Left colon (tissue), 2 donors: ENCODE results near the gene DAB2. TPM values are rescaled to one million over a fixed set of nuclear protein-coding genes. Genes with fewer than 3 reads are reported as not detected.

Experiments
- ATAC-seq: fragments of 200-7000 bp; cut with Tn5 transposase; one replicate; pipeline ENCODE4 v1.9.1; 2020; ENCODE audit warnings: mild to moderate bottlenecking, moderate library complexity
- DNase-seq, 2 donors: peaks; one replicate each; pipeline ENCODE4 v3.0.0-alpha.2; 2020
- intact Hi-C, 2 donors: fragments of 100-400 bp; cut with DNase I in 1 of 2; cut with micrococcal nuclease in 1 of 2; formaldehyde crosslinking; loops; one replicate each; pipeline versions ENCODE4 v1.11.2 to v1.14.0; 2022; cut with DNase I, micrococcal nuclease
- long read RNA-seq: library from polyadenylated mRNA; unstranded; transcript quantifications from one replicate; pipeline ENCODE4 v2.0.0, GENCODE V29; 2021
- total RNA-seq, 2 donors: library from RNA; stranded (reverse); fragmentation: NEBNext Ultra II Directional; extraction: Animal tissue kit (Norgen Biotek cat#: 25700); gene quantifications; one replicate each; pipeline ENCODE4 v1.2.1, GENCODE V29; 2021
- donor health status: DM: no; HTN: no; CAD: no.
- donor health status: DM: yes; HTN: yes; CAD: no.

DAB2 gene
- total RNA-seq: 10 to 100 TPM; 38.5 to 61.6 TPM
- long read RNA-seq, full-length matches to known transcripts: 8 of 47 reads
- long read RNA-seq, partial matches to known transcripts: 33 of 47 reads
- long read RNA-seq, other reads (novel, unspliced or antisense): 6 of 47 reads

DNA sequence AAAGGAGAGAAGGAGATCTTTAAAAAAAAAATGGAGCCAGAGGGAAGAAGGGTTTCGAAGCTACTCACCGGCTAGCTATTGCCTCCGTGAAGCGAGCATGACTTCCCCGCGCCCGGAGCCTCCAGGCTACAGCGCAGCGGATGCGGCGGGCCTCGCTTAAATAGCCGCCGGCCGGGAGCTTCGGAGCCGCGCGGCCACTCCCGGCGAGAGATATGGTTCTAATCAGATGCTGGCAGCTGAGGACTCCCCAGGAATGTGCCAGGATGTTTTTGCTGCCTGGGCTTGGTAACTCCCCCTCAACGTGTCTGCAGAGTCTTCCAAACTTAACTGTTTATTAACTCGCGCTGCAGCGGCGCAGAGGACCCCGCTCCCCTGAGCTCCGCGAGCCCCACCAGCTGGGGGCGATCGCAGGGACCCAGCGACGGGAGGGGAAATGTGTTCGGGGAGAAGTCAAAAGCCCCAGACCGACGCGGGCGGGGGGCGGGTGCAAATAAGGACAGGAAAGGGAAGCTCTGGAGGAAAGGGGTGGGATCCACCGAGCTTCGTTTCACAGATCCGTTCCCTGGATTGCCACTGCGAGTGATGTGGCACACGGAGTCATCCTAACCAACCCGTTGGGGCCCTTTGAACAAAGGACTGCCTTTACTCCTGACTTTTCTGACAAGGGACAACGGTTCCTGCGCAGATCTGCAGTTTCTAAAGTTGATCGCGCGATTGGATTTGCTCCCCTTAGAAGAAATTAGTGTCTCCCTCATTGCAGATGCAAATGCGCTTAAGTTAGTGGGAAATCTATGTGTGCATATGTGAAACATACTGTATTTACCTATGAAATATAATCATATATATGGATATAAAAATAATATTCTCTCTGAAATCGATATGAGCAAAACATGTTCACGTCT, at the start of gene DAB2:
DAB2 (minus strand) TSS at position 245 of the 902 bp plus-strand sequence. CDS start 30,660 bp downstream, outside the sequence.
- ATAC-seq: peak; percentile 68
- DNase-seq: peak; percentile 83 to 88
- intact Hi-C loops: no loop called here

DNA sequence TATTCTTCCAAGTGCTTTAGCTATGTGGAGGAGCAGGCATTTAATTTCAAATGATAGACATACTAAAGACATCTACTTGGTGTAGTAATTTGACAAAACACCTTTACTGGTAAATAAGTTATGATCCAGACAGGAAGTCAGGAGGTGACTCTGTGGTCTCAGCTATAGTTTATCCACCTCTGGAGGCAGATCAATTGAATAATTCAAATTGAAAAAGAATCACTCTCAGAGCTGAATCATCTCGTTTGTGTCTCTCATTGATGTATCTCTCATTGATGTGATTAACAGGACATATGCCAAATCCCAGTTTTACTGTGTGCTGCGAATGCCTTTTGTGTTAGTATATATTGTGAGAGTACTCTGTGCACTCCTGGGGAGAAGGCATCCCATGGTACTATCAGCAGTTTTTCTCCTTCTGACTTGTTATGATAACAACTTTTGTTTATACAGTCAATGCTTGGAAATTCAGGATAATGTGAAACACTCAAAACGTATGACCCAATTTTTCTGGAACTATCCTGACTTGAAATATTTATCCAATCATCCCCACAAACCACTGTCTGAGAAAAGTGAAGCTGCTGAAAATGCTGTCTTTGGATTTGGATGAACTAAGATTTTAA, 48.5 kb upstream of the DAB2 start:
- ATAC-seq: no peak
- intact Hi-C loops: no loop called here
- DNase-seq: no peak

DNA sequence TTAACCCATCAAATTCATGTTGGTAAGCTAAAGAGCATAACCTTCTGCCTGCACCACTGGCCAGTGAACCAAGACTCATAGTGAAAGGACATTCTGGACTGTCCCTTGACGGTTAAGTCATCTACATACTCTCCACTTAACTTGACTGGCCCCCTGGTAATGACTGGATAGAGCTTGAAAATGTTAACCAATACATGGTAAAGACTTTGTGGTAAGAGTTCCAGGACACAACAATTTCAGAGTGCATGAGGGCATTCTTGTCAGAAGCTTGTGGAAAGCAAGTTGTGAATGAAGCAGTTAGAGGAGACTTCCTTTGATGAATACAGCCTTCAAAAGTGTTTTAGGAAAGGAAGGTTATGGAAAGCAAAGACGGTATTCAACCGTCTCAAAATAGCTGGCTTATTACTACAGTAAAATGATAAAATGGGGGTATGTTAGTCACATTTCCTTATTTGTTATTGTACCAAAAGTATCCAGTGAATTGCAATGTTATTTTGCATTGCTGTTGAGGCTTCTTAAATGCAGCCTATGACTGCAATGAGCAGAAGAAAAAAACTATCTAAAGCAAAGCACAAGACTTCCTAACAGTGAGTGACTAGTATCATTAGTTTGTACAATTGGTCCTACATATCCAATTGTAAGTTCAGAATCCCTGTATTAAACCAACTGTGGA, 47.2 kb upstream of the DAB2 start:
- intact Hi-C loops: no loop called here
- no peak for ATAC-seq
- DNase-seq: no peak

DNA sequence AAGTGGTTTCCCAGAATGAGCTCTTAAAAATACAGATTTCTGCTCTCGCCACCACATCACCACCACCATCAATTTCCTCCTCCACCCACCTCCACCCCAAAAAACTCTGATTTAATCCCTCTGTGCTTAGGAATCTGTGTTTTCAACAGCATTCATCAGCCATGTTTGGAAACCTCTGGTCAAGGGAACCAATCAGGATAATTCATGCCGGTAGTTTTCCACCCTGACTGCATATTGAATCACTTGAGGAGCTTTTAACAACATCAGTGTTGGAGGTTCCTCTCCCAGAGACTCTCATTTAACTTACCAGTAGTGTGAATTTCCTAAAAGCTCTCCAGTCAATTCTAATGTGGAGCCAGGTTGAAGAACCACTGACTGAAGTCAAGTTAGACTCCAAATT, 46.0 kb upstream of the DAB2 start:
- no peak for ATAC-seq
- intact Hi-C loops: no loop called here
- no peak for DNase-seq

DNA sequence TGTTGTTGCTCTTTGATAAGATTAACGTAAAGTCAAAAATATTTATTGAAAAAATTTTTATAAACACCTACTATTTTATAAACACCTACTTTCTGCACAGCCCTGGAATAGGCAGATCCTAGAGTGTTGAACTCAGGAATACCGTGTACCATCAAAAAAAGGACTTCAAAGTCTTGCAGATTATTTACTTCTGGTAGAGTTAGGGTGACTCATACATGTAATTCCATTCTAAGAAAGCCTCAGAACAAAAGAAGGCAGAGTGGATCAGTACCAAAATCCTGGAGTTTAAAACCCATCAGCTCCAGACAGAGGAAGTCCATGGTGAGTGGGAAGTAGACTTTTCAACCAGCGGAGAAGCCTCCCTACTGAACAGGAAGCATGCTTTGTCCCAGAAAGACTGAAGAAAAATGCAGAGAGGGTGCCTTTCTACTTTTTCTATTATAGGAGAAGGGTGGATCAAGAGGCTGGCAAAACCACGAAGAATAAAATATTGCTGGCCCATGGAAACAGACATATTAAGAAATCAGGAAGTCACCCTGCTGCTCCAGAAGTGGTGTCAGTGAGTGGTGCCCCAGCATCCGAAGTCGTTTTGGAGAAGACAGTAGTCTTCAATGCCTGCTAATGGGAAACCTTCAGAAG, 45.1 kb upstream of the DAB2 start:
- intact Hi-C loops: no loop called here
- ATAC-seq (no peak), DNase-seq (no peak)

DNA sequence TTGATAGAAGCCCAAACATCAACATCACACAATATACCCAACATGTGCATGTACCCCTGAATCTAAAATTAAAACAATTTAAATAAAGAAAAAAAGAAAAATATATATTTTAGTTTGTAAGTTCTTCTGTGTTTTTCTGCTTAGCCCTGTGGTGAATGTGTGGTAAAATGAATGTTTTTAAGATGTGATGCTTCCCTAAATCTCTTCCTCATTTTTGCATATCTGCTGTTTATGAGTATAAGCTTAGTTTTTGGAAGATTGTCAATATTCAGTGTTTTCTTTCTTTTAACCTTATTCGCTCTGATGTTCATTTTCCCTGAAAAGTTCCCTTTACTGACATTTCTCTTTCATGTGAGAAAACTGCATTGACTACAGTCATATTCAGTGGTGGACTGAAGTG, 44.4 kb upstream of the DAB2 start:
- intact Hi-C loops: no loop called here
- DNase-seq: no peak
- no peak for ATAC-seq

DNA sequence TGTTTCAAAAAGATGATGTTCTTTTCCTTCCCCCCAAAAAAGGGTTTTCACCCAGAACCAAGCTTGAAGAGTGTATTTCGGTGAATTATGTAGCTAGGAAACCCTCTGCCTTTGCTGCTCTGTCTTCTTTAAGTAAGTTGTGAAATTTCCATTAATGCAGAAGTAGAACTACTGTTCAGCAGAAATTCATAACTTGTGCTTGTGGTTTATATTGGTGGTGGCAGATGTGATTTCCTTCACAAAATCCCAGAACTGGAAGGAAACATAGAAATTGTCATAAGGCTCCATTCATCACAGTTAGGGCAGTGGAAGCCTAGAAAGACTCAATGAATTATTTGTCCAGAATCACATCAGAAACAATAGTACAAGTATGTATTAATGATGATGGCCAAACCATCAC, 42.1 kb upstream of the DAB2 start:
- ATAC-seq (no peak), DNase-seq (no peak)
- intact Hi-C loops: no loop called here

DNA sequence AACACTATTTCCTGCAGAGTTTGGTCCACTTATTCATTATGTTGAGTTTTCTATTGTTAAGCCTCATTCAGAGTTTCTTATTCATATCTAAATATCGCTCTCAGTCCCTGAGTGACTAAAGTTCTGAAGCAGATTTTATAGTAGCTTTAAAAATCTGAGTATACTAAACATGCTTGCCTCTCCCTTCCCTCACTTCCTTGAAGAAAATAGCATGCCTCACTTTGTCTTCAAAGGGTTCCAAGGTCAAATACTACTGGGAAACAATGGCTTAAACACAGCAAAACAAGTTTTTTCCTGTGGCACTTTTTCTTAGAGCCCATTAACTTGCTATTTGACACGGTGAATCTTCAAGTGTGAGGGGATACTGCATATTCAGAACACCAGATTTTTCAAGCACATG, 41.1 kb upstream of the DAB2 start:
- DNase-seq (no peak), ATAC-seq (peak; percentile 97)
- intact Hi-C loops: no loop called here

DNA sequence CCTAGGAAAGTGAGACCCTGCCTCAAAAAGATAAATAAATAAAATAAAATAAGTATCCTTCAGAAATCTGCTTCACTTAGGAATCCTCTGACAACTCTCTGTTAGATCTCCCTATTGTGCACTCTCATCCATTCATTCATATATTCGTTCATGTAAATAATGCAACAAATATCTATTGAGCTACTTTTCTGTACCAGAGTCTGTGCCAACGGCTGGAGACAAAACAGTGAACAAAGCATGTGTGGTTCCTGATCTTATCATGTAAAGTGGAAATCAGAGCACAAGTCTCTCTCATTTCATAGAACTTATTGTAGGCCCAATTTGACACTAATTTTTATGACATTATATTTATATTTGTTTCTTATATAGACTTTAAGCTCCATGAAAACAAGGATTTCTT, 40.3 kb upstream of the DAB2 start:
- intact Hi-C loops: no loop called here
- ATAC-seq (no peak), DNase-seq (no peak)

DNA sequence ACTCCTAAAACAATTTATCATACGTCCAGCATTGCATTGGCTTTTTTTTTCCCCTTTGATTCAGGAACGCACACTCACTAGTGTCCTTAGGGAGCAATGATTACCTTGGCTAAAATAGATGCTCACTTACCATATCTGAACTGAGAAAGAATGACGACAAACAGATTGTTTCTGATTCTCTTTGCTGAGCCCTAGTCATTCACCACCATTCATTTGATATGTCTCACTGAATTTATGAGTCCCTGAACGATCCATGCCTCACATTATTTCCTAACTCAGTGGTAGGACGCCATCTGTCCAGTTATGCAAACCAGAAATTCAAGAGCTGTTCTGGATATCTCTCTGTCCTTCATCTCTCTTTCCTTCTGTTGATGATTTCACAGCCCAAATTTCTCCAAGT, 39.3 kb upstream of the DAB2 start:
- intact Hi-C loops: no loop called here
- DNase-seq (no peak), ATAC-seq (no peak)

DNA sequence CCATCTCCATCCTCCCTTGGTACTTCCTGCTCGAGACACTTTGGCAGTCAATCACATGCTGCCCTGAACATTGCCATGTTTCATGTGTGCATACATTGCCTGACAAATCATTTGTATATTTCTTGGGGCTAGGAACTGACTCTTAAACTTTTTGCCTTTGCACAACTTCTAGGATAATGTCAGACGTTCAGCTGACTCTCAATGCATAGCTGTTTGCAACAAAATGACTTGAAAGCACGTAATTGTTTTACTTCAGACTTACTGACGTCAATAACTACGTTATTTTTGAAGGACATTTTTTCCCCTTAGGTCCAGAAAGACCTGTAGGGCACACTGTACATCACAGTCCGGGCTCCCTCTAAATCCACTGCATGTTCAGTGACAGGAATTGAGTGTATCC, 37.4 kb upstream of the DAB2 start:
- ATAC-seq (no peak), DNase-seq (no peak)
- intact Hi-C loops: no loop called here

DNA sequence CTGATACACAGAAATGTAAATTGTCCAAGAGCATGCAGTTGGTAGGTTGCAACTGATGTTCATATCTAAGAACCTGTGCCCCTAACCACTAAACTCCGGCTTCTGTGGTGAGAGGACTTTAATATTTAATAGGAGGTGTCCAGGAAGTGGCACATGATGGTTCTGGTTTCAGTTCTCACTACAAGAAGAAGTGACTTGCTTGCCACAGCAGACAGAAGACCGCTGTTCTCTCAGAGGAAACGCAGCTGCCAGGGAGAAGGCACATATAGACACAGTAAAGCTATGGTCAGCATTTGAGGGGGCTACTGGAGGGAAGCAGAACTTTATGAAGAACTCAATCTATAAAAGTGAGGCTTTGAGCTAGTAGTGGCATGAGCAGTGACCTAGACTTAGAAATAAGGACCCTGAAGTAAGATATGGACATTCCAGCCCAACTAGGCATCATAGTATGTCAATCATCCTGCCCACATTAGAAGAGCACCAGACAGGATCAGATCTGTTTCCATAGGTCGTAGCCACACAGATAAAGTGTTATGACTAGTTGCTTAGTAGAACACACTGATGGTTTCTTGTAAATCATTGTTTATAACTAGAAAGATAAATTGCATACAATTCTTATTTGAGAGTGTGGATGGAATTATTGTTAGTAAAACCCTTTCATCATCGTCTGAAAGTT, 36.4 kb upstream of the DAB2 start:
- intact Hi-C loops: no loop called here
- no peak for ATAC-seq
- peak in 1 of 2 donors; percentile 16 for DNase-seq

DNA sequence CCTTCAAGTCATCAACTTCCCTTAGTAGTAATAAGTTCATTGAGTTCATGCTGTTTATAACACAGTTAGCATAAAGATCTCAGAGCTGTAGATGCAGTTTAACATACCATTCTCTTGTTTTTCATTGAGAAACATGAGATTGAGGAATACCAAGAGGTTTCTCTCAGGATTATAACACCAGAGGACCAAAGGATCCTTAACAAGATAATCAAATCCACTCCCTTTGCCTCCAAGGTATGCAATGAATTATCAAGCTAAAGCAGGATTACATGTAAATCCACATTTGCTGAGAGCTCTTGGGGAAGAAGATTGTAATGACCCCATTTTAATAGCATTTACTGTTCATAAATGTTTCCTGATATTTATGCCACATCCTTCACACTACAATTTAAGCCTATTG, 35.1 kb upstream of the DAB2 start:
- ATAC-seq (no peak), DNase-seq (no peak)
- intact Hi-C loops: no loop called here

DNA sequence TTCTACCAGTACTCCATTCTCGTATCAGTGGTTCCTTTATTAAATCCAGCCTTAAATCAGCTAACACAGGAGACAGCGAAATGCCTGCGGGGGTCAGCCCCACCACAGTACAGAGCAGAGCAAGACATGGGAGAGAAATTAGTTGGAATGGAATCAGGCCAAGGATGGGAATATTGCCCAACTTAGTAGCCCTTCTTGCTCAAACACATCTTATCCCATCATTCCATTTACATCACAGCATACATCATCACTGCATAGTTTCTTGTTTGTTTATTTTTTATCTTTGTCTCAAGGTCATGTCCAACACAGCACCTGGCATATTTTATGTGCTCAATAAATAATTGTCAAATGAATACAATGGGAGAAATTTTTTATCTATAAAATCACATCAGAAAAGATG, 34.3 kb upstream of the DAB2 start:
- ATAC-seq: no peak
- DNase-seq: no peak
- intact Hi-C loops: no loop called here

DNA sequence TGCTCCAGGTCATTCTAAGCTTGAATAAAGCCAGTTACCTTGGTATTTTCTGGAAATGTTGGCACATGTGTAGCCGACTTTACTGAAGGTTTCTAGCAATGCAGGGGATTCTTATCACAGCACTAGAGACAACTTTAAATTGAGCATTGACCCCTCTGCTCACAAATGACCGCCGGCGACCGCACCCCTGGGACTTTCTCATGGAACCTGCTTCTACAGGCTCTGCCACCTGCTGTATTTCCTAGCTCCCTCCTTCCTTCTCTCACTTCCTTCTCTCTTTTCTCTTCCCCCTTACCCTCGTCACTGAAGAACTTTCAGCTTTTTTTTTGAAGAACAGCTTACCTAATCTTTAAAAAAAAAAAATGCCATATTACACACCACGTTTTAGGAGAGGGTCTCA, 30.9 kb upstream of the DAB2 start:
- DNase-seq (no peak), ATAC-seq (peak; percentile 42)

DNA sequence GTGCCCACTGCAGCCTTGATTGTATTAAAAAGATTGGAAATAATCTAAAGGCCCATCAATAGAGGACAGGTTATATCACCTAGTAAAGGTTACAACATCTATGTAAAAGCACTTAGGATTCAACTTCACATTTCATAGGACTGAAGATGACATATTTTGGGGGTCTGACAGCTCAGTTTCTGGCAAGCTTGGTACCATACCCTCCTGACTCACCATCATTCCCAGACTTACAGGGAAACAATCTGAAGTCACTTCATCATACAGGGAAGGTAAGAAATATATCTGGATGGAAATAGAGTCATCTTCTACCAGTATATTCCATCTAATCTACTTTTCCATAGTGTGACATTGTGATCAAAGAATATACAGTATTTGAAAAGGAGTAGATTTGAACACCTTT, 28.8 kb upstream of the DAB2 start:
- no peak for DNase-seq
- intact Hi-C loops: no loop called here
- no peak for ATAC-seq

More for the DNA sequence above, 30.9 kb upstream of the DAB2 start:
- intact Hi-C loops: no loop called here

DNA sequence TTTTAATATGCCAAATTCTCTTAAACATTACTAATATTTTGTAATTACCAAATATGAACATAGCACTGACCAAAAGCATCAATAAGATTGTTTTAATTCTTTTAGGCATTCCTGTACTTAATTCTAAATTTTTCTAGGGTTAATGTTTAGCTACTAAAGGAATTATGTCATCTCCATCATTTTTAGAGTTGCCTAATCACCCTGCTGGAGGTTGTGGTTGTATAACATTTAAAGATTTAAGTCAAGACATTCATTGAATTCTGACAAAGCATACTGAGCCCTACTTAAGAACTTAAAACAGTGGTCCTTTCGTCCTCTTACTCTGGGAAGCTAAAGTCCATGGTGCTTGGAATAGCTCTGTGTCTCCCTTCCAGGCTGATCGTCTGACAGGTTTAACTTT, 28.1 kb upstream of the DAB2 start:
- ATAC-seq: no peak
- DNase-seq: no peak
- intact Hi-C loops: no loop called here

DNA sequence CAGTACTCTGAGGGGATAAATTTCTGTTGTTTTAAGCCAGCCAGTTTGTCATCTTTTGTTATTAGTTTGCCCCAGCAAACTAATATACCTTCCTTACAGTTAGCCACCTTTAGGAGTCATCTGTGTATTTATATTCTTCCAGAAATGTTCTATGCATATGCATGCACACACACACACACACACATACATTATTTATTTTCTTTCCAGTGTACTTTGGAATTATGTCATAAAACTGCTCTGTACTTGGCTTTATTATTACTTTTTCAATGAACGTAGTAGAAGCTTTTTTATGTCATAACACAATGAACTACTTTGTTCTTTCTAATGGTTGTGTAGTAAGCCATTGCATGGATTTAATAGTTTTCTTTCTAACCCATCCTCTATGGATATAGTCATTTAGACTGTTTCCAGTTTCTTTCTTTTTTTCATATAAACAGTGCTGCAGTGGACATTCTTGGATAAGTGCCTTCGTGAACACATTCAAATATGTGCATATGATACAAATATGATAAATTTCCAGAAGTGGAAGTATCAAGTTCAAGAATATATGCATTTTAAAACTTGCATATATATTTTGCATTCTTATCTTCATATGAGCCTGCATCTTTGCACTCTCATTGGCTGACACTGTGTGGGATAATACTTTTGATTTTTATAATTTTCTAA, 26.6 kb upstream of the DAB2 start:
- intact Hi-C loops: no loop called here
- ATAC-seq (peak; percentile 72), DNase-seq (no peak)
